K562 treated with DMSO at 1 percent for 4 hours (cell line): ENCODE data around the gene TMEM196. TPM values are rescaled to one million over a fixed set of nuclear protein-coding genes. Genes with fewer than 3 reads are reported as not detected.

Experiments
- total RNA-seq: library from RNA; unstranded; fragments of 300-600 nt; gene quantifications from 2 replicates; pipeline ENCODE4 v1.2.3, GENCODE V29; 2022; ENCODE audit not compliant: insufficient read depth

Gene TMEM196
- not detected in 2 replicates for total RNA-seq

DNA sequence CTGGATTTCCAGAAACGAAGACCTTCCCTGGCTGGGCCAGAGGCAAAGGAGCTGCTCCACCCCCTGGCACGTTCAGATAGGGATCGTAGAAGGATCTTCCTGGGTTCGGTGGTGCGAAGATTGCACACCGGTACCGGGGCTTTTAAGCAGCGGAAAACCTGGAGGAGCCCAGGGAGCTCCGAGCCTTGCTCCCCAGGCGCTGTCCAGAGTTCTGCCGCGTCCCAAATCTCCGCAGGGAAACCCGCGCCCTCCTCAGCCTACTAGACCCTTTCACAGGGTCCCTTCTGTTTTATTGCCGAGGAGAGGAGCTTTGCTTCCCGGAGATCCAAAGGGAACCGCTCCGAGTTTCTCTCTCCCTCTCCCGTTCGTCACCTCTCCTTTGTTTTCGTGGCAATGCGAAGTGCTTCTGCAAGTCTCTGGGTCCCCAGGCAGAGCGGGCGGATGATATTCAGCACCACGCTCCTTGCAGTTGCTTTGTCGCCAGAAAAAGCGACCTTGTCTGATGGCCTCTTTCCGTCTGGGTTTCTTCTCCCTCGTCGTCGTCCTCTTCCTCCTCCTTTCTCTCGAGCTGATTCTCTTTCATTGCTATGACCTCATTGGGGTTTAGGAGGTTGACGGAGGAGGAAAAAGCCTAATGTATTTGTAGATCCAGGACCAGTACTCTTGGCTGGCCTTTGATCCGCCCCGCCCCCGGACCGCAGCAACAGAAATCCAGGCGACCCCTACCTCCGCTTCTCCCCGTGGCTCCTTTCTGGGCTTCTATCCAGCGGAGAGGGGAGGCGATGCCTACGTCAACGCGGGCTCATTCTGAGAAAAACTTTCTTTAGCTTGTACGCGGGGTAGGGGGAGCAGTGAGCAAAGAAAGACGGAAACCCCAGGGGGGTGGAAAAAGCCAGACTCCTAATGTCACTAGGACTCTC, at the start of gene TMEM196:
Gene TMEM196 (minus strand): TSS at position 777 of the 920 bp plus-strand sequence. CDS start 921 bp downstream, outside the sequence.

DNA sequence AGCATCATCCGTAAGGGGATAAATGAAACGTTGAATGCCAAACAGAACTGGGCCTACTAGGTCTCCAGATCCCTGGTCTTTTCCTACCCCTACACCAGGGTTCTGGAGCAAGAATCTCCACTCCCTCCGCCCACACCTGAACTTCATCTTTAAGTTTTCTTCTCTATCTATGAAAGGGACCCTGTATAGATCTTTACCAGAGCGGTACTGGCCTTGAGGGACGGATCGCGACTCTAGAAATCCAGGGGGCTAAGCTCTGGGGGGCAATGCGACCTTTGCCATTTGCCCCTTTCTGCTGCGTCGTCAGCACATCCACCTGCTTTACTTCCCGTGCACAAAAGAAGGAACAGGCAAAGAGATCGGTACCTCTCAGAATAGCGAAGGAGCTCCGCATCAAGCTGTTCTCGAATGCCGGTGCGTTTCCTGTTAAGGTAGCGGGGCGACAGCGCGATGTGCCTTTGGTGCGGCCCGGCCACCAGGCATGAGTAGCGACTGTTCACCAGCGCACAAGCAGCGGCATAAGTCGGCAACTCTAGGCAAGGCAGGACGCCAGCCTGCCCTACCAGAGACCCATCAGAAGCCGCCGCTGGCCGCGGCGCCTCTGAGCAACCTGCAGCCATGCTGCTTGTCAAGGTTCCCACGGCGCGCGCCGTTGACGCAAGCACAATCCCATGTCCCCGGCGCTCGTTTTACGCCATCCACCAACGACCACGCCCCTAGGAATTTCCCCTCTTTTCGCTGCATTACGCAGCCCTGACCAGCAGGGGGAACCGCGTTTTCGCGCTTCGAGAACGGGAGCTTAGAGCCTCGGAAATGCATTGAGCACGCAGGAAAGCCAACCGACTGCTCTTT, 64.8 kb downstream of the TMEM196 start, which contains the start of gene POLR1F:
Gene POLR1F (minus strand): TSS at position 641 of the 852 bp plus-strand sequence. CDS start 21 bp downstream, at position 620.

Other genes starting within 250 kb of the TMEM196 start
- 7.3 and 11.9 TPM in 2 replicates for gene POLR1F, start 64.6 kb downstream of the TMEM196 start, total RNA-seq